ENCODE measurements around the gene RNF225. TPM values are rescaled to one million over a fixed set of nuclear protein-coding genes. Genes with fewer than 3 reads are reported as not detected.
A peak's percentile ranks its signal among the peaks of the same experiment; 100 is the strongest.
"Not testable (repeated sequence)": the region's sequence is repeated elsewhere in the genome, so short reads cannot be mapped to it uniquely, and the experiment has no call there.

Gene RNF225
- not detected in 2 replicates for total RNA-seq (ENCODE audit: low replicate concordance)

GRCh38 chr19:58395220-58395978 is at the start of gene RNF225:
Gene RNF225 (plus strand): TSS chr19:58395656. CDS start chr19:58396090, 434 bp downstream.
- TF ChIP-seq CTCF (IDR thresholded peaks at IDR 0.05; ENCODE audit: insufficient read depth, low read length), result no peak
- DNase-seq (ENCODE audit: low read depth), result no peak
- H3K4me3 ChIP-seq (ENCODE audit: low read depth, low read length), result no peak within 1 kb of the TSS

- peak; percentile 54 for DNase-seq (ENCODE audit: low read depth)
- H3K4me3 ChIP-seq (ENCODE audit: low read depth, low read length), result peak overlapping the region; percentile 72
- TF ChIP-seq CTCF (IDR thresholded peaks at IDR 0.05; ENCODE audit: insufficient read depth, low read length), result no peak
Measured at GRCh38 chr19:58346961-58347929, 48.2 kb upstream of the RNF225 start.

- not testable (repeated sequence) for DNase-seq (ENCODE audit: low read depth)
- peak overlapping the region; percentile 72 for H3K4me3 ChIP-seq (ENCODE audit: low read depth, low read length)
Measured at GRCh38 chr19:58348080-58348479, 47.4 kb upstream of the RNF225 start.

- H3K4me3 ChIP-seq (ENCODE audit: low read depth, low read length), result no peak overlapping the region
- no peak for DNase-seq (ENCODE audit: low read depth)
- no peak for TF ChIP-seq CTCF (IDR thresholded peaks at IDR 0.05; ENCODE audit: insufficient read depth, low read length)
Measured at GRCh38 chr19:58349590-58349989, 45.9 kb upstream of the RNF225 start.

- DNase-seq (ENCODE audit: low read depth), result peak; percentile 7
- H3K4me3 ChIP-seq (ENCODE audit: low read depth, low read length), result no peak overlapping the region
- TF ChIP-seq CTCF (IDR thresholded peaks at IDR 0.05; ENCODE audit: insufficient read depth, low read length), result no peak
Measured at GRCh38 chr19:58350001-58350861, 45.2 kb upstream of the RNF225 start.

GRCh38 chr19:58350871-58351557 is 44.4 kb upstream of the RNF225 start:
- no peak for TF ChIP-seq CTCF (IDR thresholded peaks at IDR 0.05; ENCODE audit: insufficient read depth, low read length)
- DNase-seq (ENCODE audit: low read depth), result no peak

More at GRCh38 chr19:58350871-58351557, 44.4 kb upstream of the RNF225 start:
- no peak overlapping the region for H3K4me3 ChIP-seq (ENCODE audit: low read depth, low read length)
